ELR (cell line): Measurements from ENCODE around the gene KHNYN.
"Not testable (repeated sequence)": the region's sequence is repeated elsewhere in the genome, so short reads cannot be mapped to it uniquely, and the experiment has no call there.

Experiments used
- DNase-seq: peaks from one replicate; pipeline ENCODE4 v3.0.0-alpha.2; 2015; ENCODE audit warnings: low read depth

The KHNYN gene

DNA sequence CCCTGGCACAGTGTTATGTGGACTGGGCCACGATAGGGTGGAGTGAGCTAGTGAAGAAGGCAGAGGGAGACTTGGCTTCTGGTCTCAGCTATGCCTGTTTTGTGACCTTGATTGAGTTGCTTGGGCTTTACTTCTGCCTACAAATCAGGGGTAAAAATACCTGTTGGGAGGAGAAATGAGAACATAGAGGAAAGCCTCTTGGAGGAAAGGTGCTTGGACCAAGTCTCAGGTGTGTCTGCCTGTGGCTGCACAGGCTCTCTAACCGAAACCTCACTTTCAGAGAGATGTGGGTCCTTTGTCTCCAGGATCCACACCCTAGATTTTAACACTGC lies 7.9 kb downstream of the KHNYN start:
- DNase-seq, result no peak

DNA sequence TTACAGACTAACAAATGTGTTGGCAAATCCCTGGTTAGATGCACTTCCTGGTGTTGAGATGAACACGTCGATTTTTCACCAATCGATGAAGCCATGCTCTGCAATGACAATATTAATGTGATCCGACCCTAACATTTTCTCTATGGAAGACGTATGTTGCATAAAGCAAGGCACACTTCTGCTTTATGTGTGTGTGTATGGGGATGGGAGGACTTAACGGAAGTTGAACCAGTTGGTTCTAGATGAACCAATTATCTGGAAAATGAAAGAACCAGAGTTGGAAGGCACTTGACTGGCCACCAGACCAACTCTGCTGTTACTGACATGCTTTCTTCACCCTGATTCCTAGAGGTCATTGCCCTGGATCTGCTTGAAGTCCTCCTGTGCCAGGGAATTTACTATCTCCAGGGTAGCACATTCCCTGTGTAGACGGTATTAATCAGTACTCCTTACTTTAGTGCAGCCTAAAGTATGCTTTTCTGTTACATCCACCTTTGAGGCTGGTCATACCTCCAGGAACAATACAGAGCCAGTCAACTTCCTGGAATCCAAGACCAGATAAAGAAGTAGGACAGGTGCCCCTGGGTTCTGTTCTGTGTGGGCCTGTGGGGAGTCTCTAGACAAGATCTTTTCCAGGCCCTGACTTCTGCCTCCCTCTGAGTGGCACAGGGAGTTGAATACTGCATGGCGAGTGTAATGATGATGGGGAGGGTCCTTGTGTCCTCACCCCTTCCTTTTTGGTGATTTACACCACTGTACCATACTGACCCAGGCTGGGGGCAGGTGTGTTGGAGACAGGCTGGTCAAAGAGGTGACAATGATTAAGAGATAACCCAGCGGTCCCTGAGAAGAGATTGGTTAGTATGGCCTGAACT lies 8.7 kb downstream of the KHNYN start:
- no peak for DNase-seq

DNA sequence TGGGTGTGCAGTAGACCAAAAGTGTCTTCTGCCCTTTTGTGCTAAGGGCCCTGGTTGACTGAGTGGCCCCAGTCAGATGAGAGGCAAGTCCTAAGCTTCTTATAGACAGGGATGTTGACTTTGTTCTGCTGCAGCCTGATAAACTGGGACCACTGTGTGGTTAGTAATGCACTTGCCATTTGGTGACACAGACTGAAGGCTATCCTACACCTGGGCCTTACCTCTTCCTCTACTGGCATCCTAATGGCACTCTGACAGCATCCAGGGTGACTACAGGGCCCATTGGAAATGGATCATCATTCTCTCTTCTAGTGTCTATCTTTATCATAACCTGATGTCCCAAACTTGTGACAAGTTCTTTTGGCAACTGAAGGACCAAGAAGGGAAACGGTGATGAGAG lies 9.5 kb downstream of the KHNYN start:
- no peak for DNase-seq

DNA sequence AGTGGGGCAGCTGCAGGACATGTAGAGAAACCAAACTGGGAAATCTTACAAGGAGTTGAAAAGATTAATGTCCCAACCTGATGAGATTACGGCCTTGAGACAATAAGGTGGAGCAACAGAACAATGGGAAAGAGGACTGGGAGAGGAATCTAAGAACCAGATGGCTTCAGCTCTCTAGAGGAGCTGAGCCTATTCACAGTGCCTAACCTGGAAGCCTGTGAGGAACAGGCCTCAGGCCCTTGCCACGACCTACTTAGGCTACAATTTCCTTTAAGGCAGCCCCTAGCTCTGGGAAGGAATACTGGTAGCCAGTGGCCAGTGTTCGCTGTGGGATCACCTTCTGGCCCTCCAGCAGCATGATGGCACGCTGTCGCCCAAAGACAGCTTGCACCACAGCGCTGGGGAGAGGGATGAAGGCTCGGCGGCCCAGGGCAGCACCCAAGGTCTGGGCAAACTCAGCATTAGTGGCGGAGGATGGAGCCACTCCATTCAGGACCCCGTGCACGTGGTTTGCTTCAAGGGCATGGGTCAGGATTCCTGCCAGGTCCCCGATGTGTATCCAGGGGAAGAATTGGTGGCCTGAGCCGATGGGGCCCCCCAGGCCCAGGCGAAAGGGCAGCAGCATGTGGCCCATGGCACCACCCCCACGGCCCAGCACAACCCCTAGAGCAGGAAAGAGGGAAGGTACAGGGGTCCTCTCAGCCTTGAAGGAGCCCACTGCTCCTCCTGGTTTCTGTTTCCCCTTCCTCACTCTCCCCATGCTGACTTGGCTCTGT lies 10.3 kb downstream of the KHNYN start:
- no peak for DNase-seq

DNA sequence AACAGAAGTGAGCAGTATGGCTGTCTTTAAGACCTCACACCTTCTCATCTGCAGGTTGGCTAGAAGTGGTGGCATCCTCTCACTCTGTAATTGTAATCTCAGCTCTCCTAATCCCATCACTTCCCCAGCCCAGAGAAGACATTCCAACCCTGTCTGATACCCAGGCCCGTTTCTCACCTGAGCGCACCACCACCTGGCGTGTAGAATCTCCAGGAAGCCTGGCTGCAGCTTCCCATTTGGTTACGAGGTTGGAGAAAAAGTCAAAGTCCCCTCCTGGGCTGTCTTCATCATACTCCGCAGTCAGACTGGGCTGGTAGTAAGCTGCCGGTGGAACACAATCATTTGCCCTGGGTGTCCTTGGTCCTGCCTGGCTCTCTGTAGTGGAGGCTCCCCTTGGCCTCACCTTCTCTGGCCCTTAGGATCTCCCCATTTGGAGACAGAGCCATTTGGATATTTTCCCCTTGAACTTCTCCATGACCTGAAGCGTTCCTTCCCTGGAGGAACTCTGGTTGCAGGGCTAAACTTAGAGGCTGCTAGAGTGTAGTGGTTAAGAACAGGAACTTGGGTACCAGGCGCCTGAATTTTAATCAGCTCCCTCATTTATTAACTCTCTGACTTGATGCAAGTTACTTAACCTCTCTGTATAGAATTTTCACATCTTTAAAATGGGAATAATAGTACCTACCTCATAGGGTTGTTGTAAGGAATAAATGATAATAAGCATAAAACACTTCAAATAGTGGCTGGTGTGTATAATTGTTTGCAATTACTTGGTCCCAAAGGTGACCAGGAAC lies 11.0 kb downstream of the KHNYN start:
- no peak for DNase-seq

DNA sequence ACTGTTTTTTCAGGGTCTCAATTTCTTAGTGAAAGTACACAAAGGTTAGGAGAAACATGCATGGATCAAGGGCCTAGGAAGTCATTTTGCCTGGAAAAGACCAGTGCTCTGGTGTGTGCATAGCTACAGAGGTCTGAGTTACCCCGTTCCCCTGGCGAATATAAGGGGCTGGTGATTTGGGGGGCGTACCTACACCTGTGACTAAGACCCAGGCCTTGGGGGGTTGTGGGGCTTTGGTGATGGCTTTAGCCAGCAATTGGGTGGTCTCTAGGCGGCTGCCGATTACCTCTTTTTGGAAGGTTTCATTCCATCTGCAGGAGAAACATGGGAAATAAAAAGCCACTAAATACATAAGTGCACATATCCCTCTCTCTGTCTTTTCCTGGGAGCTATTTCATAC lies 11.7 kb downstream of the KHNYN start:
- DNase-seq, result no peak

DNA sequence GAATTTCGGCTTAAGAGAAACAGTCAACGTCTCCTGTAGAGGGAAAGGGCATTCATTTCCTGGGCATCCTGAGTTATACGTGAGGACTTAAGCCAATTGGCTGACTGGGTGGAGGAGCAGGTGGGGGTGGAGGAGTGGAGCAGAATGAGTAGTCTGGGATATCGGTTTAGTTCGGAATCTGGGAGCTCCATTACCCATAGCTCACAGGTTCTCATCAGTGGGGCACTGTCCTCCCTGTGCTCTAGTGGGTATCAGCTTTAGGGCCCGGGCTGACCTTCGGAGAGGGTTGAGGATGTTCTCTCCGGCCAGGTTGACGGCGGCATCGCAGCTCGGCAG lies 12.1 kb downstream of the KHNYN start:
- DNase-seq, result peak; percentile 68

DNA sequence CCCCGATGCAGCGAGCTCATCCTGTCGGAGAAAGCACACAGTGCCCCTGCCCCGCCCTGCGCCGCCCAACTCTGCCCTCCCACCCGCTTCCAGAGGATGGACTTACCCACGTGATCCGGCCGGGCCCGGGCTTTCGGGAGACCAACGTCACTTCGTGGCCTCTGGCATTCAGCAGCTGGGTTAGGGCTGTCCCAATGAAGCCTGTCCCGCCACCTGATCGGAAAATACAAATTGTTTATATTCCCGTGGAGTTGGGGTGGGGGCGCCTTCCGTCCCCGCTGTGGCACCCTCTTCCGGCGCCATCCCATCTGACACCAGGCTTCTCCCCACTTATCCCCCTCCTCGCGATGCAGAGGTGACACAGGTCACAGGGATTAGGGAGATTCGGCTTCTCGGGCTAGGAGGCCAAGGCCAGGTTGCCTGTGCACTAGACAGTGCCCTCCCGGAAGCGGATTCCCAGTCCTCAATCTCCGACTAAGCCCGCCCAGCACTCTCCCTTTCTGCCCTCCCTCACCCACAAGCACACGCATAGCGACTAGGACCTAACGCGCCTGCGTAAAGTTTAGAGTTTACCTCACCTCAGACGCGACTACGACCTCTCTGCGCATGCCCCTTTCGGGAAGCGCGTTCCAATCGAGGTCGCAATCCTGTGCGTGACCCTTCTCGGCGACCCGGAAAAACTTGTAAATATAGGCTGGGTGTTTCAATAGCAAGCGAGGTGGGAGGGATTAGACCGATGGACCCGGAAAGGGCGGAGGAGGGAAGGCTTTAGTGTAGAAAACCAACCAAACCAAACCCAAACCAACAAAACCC lies 12.7 kb downstream of the KHNYN start, which contains the start of gene SDR39U1:
TSS of gene SDR39U1 (minus strand) at position 537 of the 813 bp plus-strand sequence. CDS start at position 530, 7 bp downstream.
- peak; percentile 98 for DNase-seq

DNA sequence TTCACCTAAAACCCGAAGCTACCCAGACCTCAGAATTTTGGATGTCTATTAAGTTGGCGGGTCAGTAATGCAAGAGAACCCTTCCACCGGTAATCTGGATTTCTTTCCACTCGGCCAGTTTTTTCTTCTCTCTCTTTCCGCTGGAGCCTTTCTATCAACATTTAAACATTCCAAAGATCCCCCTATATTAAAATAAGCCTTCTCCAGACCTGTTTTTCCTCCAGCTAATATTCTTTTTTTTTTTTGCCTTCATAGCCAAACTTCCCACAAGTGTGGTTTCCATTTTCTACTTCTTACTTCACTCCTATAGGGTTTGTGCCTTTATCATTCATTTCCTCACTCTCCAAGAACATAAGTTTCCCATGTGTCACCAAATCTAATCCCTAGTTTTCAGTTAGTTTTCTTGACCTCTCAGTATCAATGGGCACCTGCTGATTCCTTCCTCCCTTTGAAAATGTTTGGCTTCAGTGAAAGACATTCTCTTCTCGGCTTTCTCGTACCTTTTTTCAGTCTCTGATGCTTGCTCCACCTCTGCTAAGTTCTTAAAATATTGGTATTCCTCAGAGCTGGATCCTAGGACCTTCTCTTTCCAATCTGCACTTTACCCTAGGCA lies 13.4 kb downstream of the KHNYN start:
- DNase-seq, result peak; percentile 30

DNA sequence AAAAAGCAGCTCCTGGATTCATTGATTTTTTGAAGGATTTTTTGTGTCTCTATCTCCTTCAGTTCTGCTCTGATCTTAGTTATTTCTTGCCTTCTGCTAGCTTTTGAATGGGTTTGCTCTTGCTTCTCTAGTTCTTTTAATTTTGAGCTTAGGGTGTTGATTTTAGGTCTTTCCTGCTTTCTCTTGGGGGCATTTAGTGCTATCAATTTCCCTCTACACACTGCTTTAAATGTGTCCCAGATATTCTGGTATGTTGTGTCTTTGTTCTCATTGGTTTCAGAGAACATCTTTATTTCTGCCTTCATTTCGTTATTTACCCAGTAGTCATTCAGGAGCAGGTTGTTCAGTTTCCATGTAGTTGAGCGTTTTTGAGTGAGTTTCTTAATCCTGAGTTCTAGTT lies 21.1 kb downstream of the KHNYN start:
- DNase-seq, result not testable (repeated sequence)

DNA sequence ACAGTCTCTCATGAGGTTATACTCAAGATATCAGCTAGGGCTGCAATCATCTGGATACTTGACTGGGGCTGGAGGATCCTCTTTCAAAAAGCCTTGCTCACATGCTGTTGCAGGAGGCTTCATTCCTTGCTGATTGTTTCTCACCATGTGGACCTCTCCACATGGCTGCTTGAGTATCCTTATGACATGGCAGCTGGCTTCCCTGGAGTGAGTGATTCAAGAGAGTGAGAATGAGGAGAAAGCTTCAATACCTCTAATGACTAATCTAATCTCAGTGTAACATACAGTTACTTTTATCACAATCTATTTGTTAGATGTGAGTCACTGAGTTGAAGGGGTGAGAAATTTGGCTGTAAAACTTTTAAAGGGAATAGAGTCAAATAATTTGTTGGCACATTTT lies 27.2 kb downstream of the KHNYN start:
- DNase-seq, result no peak

DNA sequence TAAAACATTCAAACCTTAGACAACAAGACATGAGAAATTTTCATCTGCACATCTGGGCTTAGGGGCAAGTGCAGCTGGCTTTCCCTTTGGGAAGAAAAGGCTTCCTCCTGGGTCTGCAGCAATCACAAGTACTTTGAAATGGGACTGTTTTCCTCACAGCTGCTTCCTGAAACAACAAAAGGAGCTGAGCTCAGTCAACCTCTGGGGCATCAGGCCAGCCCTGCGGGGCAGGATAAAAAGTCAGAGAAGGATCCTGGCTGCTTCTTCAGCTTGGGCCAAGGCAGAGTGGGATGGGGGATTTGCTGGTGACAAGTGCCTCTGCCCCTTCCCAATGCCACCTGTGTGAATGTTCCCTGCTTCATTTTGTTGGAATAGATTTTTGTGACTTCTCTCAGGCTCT lies 29.0 kb downstream of the KHNYN start:
- DNase-seq, result no peak

DNA sequence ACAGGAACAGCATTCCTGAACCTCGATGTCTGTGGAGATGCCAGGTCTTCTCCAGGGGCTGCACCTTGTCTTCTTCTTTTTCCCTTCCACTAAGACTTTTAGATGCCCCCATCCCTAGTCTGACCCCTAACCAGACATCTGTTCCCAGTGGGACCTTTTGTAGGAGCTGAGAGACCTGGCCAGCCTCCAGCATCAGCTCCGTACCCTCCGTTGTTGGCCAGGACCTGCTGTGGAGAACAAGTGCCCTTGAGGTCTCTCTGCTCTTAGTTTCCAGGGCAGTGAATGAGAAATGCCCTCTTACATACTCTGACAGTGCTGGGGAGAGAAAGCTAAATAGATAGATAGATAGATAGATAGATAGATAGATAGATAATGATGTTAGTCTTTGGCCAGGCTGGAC lies 29.6 kb downstream of the KHNYN start:
- no peak for DNase-seq

DNA sequence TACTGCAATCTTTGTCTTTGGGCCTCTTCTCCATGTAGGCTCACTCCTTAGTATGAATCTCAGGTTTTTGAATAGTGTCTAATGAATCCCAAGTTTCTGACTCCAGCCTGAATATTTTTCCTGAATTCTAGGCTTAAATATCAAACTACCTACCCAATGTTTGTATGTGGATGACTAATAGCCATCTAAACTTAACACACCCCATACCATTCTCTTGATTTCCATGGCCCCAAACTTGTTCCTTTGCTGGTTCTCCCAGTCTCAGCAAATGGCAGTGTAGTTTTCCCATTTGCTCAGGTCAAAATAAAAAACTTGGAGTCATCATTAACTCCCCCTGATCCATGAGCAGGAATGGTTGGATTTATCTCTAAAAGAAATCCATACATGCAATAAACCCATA lies 31.6 kb downstream of the KHNYN start:
- no peak for DNase-seq

DNA sequence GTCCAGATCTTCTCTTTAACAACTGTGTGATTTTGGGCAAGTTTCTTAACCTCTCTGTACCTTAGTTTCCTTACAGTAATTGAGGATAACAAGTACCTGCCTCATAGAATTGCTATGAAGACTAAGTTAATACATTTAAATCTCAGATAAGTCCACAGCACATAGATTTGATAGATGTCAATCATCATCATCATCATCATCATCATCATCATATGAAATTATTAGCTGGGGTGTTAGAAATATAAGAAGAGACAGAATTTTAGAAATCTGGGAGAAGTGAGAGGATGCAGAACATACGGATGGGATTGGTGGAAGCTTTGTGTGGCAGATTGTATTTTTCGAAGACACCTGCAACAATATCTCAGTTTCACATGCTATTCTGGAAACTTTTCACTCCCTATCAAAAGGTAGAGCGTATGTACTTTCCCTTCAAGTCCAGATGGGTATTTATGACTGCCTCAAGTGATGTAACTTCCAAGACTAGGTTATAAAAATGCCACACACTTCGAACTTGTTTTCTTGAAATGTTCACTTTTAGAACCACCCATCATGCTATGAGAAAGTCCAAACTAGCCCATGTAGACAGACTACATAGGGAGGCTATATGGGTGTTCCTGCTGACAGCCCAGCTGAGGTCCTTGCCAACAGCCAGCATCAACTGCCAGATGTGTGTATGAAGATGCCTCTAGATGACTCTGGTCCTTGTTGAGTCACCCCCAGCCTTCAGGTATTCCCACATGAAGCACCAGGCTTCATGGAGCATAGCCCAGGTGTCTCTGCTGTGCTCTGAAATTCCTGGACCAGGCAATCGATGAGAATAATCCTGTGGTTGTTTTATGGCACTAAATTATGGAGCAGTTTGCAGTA lies 33.5 kb downstream of the KHNYN start:
- DNase-seq, result no peak

DNA sequence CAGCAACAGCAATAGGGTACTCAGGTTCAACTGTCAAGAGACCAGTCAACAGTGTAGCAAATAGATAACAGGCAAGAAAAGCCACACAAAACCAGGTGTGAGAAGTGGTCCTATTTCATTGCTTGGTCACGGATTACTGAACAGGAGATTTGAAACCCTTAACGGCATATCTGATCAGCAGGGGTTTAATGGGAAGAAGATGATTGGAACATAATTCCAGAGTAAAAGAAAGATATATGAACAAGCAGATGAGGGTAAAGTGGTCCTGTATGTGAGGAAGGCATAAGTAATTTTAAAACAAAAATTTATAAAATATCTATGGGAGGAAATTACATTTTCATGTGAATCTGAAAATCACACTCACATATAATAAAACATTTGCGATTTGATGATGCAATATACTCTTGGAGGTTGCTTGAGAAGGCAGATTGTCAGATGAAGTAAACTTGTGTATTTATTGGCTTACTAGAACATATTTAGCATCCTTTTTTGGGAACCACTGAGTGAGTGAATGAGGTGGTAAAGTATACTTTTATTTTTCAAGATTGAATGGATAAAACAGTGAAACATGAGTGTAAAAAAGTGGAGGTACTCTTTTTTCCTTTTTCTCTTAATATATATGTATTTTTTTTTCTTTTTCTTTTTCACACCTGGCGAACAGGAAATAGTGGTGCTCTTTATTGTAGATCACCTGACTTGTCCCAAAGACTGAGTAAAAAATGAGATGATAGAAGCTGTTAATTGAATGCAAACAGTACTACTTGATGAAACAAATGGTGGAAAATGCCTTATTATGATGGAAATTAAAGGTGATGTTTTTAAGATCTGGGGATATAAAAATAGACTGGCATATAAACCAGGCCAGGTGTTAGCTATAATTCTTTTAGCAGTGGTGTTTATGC lies 34.4 kb downstream of the KHNYN start:
- DNase-seq, result no peak

DNA sequence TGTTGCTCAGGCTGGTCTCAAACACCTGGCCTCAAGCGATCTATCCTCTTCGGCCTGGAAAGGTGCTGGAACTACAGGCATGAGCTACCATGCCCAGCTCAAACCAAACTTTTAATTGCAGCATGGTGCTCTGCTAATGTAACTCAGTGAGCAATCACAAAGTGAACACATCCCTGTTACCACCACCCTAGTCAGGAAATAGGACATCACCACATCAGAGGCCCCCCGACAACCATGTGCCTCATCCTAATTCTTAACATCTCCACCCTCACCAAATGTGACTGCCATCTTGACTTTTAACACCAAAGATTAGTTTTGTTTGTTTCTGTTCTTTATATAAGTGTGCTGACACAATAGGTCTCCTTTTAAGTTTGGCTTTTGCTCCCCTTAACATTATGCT lies 35.6 kb downstream of the KHNYN start:
- no peak for DNase-seq

DNA sequence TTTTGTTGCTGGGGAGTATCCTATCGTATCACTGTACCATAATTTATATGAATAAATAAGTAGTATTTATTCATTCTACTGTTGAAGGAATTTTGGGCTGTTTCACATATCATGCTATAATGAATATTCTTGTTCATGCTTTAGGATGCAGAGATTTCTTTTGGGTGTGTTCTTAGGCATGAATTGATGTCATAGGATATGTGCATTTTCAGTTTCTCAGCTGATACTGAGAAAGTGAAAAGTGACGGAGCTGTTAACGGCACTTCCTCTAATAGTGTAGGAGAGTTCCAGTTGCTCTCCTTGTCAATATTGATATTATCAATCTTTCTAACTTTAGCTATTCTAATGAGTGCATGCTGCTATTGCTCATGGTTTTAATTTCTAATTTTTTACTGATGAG lies 36.1 kb downstream of the KHNYN start:
- DNase-seq, result no peak

DNA sequence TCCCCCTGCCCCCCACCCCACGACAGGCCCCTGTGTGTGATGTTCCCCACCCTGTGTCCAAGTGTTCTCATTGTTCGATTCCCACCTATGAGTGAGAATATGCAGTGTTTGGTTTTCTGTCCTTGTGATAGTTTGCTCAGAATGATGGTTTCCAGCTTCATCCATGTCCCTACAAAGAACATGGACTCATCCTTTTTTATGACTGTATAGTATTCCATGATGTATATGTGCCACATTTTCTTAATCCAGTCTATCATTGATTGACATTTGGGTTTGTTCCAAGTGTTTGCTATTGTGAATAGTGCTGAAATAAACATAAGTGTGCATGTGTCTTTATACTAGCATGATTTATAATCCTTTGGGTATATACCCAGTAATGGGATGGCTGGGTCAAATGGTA lies 40.7 kb downstream of the KHNYN start:
- DNase-seq, result not testable (repeated sequence)
